Measurements from ENCODE around the gene CFAP52. TPM values are rescaled to one million over a fixed set of nuclear protein-coding genes. Genes with fewer than 3 reads are reported as not detected.
"Not testable (repeated sequence)": the region's sequence is repeated elsewhere in the genome, so short reads cannot be mapped to it uniquely, and the experiment has no call there.

Gene CFAP52
- total and polyA plus RNA-seq, 8 donors, result not detected

DNA sequence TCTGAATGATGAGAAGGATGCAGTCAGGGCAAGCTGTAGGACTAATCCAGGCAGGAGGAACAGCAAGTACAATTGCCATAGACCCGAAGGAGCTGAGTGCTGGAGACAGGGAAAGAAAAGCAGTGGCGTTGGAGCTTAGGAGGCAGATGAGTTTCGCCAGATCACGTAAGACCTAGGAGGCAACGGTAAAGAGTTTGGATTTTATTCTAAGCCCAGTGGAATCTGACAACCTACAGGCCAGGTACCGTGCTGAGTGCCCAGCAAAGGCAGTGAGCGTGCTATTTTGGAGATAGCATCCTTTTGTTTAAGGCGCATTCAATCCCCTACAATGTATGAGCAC lies 70.1 kb downstream of the CFAP52 start:
- no peak for DNase-seq
- Histone ChIP-seq H3K36me3 (no peaks in the 10 kb centered on the region), H3K27ac (peak overlapping the region in 3 of 4 donors; percentile 85 to 97 (median 89)), H3K27me3 (no peaks in the 10 kb centered on the region), H3K4me3 (peak overlapping the region; percentile 60 to 86 (median 76)), H3K9me3 (no peaks in the 10 kb centered on the region), H3K4me1 (peaks cover 0 to 15% (median 4%) of the 10 kb centered on the region in 3 donors)
- no peak for ATAC-seq
- TF ChIP-seq, protein P1, sequence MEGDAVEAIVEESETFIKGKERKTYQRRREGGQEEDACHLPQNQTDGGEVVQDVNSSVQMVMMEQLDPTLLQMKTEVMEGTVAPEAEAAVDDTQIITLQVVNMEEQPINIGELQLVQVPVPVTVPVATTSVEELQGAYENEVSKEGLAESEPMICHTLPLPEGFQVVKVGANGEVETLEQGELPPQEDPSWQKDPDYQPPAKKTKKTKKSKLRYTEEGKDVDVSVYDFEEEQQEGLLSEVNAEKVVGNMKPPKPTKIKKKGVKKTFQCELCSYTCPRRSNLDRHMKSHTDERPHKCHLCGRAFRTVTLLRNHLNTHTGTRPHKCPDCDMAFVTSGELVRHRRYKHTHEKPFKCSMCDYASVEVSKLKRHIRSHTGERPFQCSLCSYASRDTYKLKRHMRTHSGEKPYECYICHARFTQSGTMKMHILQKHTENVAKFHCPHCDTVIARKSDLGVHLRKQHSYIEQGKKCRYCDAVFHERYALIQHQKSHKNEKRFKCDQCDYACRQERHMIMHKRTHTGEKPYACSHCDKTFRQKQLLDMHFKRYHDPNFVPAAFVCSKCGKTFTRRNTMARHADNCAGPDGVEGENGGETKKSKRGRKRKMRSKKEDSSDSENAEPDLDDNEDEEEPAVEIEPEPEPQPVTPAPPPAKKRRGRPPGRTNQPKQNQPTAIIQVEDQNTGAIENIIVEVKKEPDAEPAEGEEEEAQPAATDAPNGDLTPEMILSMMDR (IDR thresholded peaks at IDR 0.05), result no peak
- intact Hi-C loops (cut with DNase I), result no loop called here
- no peak for FAIRE-seq
- 36 to 37% methylated on average over 8 of the region's 8 CpGs for WGBS, 2 donors

DNA sequence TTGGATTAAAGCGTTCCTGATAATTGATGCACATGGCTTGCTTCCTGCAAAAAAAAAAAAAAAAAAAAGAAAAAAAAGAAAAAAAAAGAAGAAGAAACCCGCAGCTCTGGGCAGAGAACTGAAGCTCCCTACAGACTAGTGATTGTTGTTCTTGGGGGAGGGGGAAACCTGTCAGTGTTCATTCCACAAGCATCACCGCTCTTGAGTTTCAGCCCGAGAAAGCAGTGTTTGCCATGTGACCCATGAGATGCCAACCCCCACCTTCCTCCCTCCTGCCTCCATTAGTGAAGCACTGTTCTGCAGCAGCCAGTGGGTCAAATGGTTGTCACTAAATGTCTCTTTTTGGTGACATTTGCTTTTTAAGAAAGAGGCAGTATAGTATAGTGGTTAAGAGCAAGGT lies 70.6 kb downstream of the CFAP52 start:
- DNase-seq (peak in 1 of 6 donors; percentile 15), FAIRE-seq (no peak), ATAC-seq (no peak)
- TF ChIP-seq, protein P1 (IDR thresholded peaks at IDR 0.05), result no peak
- intact Hi-C loops (cut with DNase I), result no loop called here
- no peaks in the 10 kb centered on the region for H3K9me3 ChIP-seq
- H3K4me1 ChIP-seq, result peaks cover 0 to 15% (median 4%) of the 10 kb centered on the region in 3 donors
- no peak overlapping the region for H3K27ac ChIP-seq
- 22 to 29% methylated on average over 4 of the region's 4 CpGs for WGBS, 2 donors
- H3K27me3 ChIP-seq, result no peaks in the 10 kb centered on the region
- H3K36me3 ChIP-seq, result no peaks in the 10 kb centered on the region
- peak overlapping the region in 2 of 4 donors; percentile 79 to 86 for H3K4me3 ChIP-seq

DNA sequence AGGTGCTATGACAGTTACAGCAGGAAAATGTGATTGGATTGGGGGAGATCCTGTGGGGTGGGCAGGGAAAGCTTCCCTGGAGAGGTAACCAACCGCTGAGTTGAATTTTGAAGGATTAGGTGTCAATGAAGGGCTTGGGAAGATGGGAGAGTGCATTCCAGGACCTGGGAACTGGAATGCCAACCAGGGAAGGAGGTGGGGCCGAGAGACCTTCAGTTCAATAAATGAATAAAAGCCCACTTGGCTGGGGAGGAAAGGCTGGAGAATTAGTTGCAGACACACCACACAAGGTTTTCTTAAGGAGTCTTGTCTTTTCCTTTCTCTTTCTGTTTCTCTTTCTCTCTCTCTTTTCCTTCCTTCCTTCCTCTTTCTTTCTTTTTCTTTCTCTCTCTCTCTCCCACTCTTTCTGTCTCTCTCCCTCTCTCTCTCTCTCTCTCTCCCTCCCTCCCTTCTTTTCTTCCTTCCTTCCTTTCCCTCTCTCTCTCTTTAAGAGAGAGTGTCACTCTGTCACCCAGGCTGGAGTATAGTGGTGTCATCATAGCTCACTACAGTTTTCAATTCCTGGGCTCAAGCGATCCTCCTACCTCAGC lies 72.2 kb downstream of the CFAP52 start:
- Histone ChIP-seq H3K27me3 (no peaks in the 10 kb centered on the region), H3K36me3 (no peaks in the 10 kb centered on the region), H3K4me1 (peaks cover 0 to 15% (median 4%) of the 10 kb centered on the region in 3 donors), H3K27ac (no peak overlapping the region), H3K4me3 (no peak overlapping the region), H3K9me3 (no peaks in the 10 kb centered on the region)
- intact Hi-C loops (cut with DNase I), result no loop called here
- FAIRE-seq (no peak), DNase-seq (no peak), ATAC-seq (no peak)
- 71 to 82% methylated on average over 3 of the region's 3 CpGs for WGBS, 2 donors
- TF ChIP-seq, protein P1 (IDR thresholded peaks at IDR 0.05), result no peak

DNA sequence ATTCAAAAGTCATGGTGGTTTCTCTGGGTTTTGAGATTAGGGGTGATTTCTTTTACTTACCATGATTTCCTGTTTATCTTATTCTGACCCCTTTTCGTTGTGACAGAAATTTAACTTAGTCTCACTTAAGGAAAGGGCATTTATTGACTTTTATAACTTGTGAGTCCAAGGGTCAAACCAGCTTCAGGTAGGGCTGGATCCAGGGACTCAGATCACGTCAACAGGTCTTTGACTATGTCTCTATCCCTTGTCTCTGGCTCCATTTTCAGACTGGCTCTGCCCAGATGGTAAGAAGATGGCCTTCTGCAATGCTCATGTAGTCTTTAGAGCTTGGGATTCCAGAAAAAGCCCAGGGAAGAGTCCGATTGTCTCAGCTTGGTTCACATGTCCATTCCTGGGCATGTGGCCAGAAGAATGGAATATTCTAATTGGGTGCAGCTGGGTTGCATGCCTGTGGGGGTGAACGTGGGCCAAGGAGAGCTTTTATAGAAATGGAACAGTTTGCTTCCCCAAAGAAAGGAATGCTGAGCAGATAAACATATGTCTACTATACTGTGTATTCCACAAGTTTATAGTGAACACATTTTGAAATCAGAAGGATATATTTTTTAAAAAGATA lies 82.3 kb downstream of the CFAP52 start:
- ATAC-seq, result no peak
- no peak for DNase-seq
- Histone ChIP-seq H3K27me3 (no peaks in the 10 kb centered on the region), H3K9me3 (no peaks in the 10 kb centered on the region), H3K4me3 (no peak overlapping the region), H3K27ac (no peak overlapping the region), H3K36me3 (no peaks in the 10 kb centered on the region), H3K4me1 (no peaks in the 10 kb centered on the region)
- WGBS, 2 donors, result 74 to 79% methylated on average over 4 of the region's 4 CpGs
- FAIRE-seq, result no peak
- TF ChIP-seq, protein P1 (IDR thresholded peaks at IDR 0.05), result no peak
- intact Hi-C loops (cut with DNase I), result no loop called here

DNA sequence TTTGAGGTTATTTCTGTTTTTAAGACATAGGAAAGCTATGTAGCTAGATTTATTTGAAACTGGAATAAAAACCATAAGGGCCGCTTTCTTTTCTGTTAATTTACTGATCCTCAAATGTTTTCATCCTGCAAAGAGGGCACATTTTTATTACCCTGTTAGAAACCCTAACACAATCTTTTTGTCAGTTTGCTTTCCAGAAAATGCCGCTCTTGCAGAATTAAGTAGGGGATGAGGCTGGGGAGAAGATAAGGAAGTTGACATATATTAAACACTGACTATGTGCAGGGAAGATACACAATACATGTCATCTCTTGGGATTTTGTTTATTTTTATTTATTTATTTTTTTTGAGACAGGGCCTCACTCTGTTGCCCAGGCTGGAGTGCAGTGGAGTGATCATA lies 84.6 kb downstream of the CFAP52 start:
- intact Hi-C loops (cut with DNase I), result no loop called here

DNA sequence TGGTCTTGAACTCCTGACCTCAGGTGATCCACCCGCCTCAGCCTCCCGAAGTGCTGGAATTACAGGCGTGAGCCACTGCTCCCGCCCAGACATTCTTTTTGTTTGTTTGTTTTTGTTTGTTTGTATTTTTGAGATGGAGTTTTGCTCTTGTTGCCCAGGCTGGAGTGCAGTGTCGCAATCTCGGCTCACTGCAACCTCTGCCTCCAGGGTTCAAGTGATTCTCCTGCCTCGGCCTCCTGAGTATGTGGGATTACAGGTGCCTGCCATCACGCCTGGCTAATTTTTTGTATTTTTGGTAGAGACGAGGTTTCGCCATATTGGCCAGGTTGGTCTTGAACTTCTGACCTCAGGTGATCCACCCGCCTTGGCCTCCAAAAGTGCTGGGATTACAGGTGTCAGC lies 87.1 kb downstream of the CFAP52 start:
- H3K9me3 ChIP-seq; H3K27me3 ChIP-seq; intact Hi-C loops (cut with DNase I); ATAC-seq; FAIRE-seq; H3K36me3 ChIP-seq; H3K4me1 ChIP-seq; H3K4me3 ChIP-seq; H3K27ac ChIP-seq; DNase-seq: not testable (repeated sequence)
- WGBS, 2 donors, result 98% methylated on average over 11 of the region's 11 CpGs

More for the DNA sequence above, 84.6 kb downstream of the CFAP52 start:
- Histone ChIP-seq H3K27ac (no peak overlapping the region), H3K9me3 (no peaks in the 10 kb centered on the region), H3K36me3 (no peaks in the 10 kb centered on the region), H3K4me3 (no peak overlapping the region), H3K27me3 (no peaks in the 10 kb centered on the region), H3K4me1 (no peaks in the 10 kb centered on the region)
- 95 to 97% methylated on average over 2 of the region's 2 CpGs for WGBS, 2 donors
- TF ChIP-seq, protein P1 (IDR thresholded peaks at IDR 0.05), result no peak
- ATAC-seq (no peak), DNase-seq (no peak), FAIRE-seq (no peak)
